ES-I3 (cell line): Measurements from ENCODE around the gene PPP1R2.

Experiments
- H3K36me3 ChIP-seq: 2 replicates; pipeline ENCODE4 v1.6.1; 2013; ENCODE audit warnings: mild to moderate bottlenecking, low read length, control low read depth, moderate library complexity; ENCODE audit not compliant: insufficient read depth
- H3K4me1 ChIP-seq: 2 replicates; pipeline ENCODE4 v1.6.1; 2013; ENCODE audit warnings: mild to moderate bottlenecking, control low read depth, low read length; ENCODE audit not compliant: insufficient read depth
- H3K9ac ChIP-seq: 2 replicates; pipeline ENCODE4 v1.6.1; 2013; ENCODE audit warnings: low read depth, mild to moderate bottlenecking, low read length, moderate library complexity
- H3K9me3 ChIP-seq: 2 replicates; pipeline ENCODE4 v1.6.1; 2013; ENCODE audit warnings: mild to moderate bottlenecking, low read length, moderate library complexity; ENCODE audit not compliant: control insufficient read depth, insufficient read depth

Gene PPP1R2

GRCh38 chr3:195554458-195554857 lies 11.3 kb upstream of the PPP1R2 start:
- Histone ChIP-seq H3K9me3 (no peaks in the 10 kb centered on the region; the same call in 1 of the 2 replicates), H3K36me3 (no peaks in the 10 kb centered on the region), H3K4me1 (peaks cover 10% of the 10 kb centered on the region; the same call in 1 of the 2 replicates), H3K9ac (no peak overlapping the region)

GRCh38 chr3:195553268-195553667 lies 10.1 kb upstream of the PPP1R2 start:
- H3K9me3 ChIP-seq, result no peaks in the 10 kb centered on the region; the same call in 1 of the 2 replicates
- peaks cover 13% of the 10 kb centered on the region; the same call in 1 of the 2 replicates for H3K4me1 ChIP-seq
- H3K9ac ChIP-seq, result no peak overlapping the region
- no peaks in the 10 kb centered on the region for H3K36me3 ChIP-seq

- peaks cover 24% of the 10 kb centered on the region for H3K4me1 ChIP-seq
Observed at GRCh38 chr3:195551381-195551978, 8.4 kb upstream of the PPP1R2 start.

GRCh38 chr3:195550723-195551122 lies 7.6 kb upstream of the PPP1R2 start:
- no peak overlapping the region for H3K9ac ChIP-seq
- H3K36me3 ChIP-seq, result no peaks in the 10 kb centered on the region
- no peaks in the 10 kb centered on the region; the same call in 1 of the 2 replicates for H3K9me3 ChIP-seq
- H3K4me1 ChIP-seq, result peaks cover 30% of the 10 kb centered on the region

More at GRCh38 chr3:195551381-195551978, 8.4 kb upstream of the PPP1R2 start:
- no peak overlapping the region for H3K9ac ChIP-seq
- no peaks in the 10 kb centered on the region for H3K36me3 ChIP-seq
- no peaks in the 10 kb centered on the region; the same call in 1 of the 2 replicates for H3K9me3 ChIP-seq

GRCh38 chr3:195549931-195550519 lies 6.9 kb upstream of the PPP1R2 start:
- Histone ChIP-seq H3K4me1 (peaks cover 33% of the 10 kb centered on the region), H3K9ac (no peak overlapping the region), H3K9me3 (no peaks in the 10 kb centered on the region; the same call in 1 of the 2 replicates), H3K36me3 (no peaks in the 10 kb centered on the region)

- Histone ChIP-seq H3K9me3 (no peaks in the 10 kb centered on the region; the same call in 1 of the 2 replicates), H3K4me1 (peaks cover 42% of the 10 kb centered on the region), H3K9ac (no peak overlapping the region), H3K36me3 (no peaks in the 10 kb centered on the region)
Observed at GRCh38 chr3:195548987-195549386, 5.9 kb upstream of the PPP1R2 start.

- peaks cover 42% of the 10 kb centered on the region for H3K4me1 ChIP-seq
Observed at GRCh38 chr3:195548501-195548900, 5.4 kb upstream of the PPP1R2 start.

GRCh38 chr3:195548006-195548405 lies 4.9 kb upstream of the PPP1R2 start:
- Histone ChIP-seq H3K4me1 (peaks cover 42% of the 10 kb centered on the region), H3K36me3 (no peaks in the 10 kb centered on the region), H3K9ac (peak overlapping the region; percentile 7; the same call in 1 of the 2 replicates), H3K9me3 (no peaks in the 10 kb centered on the region; the same call in 1 of the 2 replicates)

More at GRCh38 chr3:195548501-195548900, 5.4 kb upstream of the PPP1R2 start:
- Histone ChIP-seq H3K36me3 (no peaks in the 10 kb centered on the region), H3K9ac (peak overlapping the region; percentile 7; the same call in 1 of the 2 replicates), H3K9me3 (no peaks in the 10 kb centered on the region; the same call in 1 of the 2 replicates)

GRCh38 chr3:195546130-195546560 lies 3.0 kb upstream of the PPP1R2 start:
- Histone ChIP-seq H3K36me3 (no peaks in the 10 kb centered on the region), H3K4me1 (peaks cover 46% of the 10 kb centered on the region), H3K9me3 (no peaks in the 10 kb centered on the region), H3K9ac (no peak overlapping the region)

- H3K9me3 ChIP-seq, result no peaks in the 10 kb centered on the region
- no peaks in the 10 kb centered on the region for H3K36me3 ChIP-seq
- H3K4me1 ChIP-seq, result peaks cover 41% of the 10 kb centered on the region
- no peak overlapping the region; the same call in 1 of the 2 replicates for H3K9ac ChIP-seq
Observed at GRCh38 chr3:195544634-195545033, 1.5 kb upstream of the PPP1R2 start.

GRCh38 chr3:195544230-195544536 lies 1.1 kb upstream of the PPP1R2 start:
- Histone ChIP-seq H3K9me3 (no peaks in the 10 kb centered on the region), H3K9ac (peak overlapping the region; percentile 59; the same call in 1 of the 2 replicates), H3K36me3 (no peaks in the 10 kb centered on the region), H3K4me1 (peaks cover 41% of the 10 kb centered on the region)

GRCh38 chr3:195543500-195544229 lies 540 bp upstream of the PPP1R2 start:
- H3K36me3 ChIP-seq, result no peaks in the 10 kb centered on the region
- H3K4me1 ChIP-seq, result peaks cover 38% of the 10 kb centered on the region
- H3K9ac ChIP-seq, result peak overlapping the region; percentile 59; the same call in 1 of the 2 replicates
- no peaks in the 10 kb centered on the region for H3K9me3 ChIP-seq

GRCh38 chr3:195542316-195542697 lies 818 bp downstream of the PPP1R2 start:
- peaks cover 43% of the 10 kb centered on the region for H3K4me1 ChIP-seq
- peak overlapping the region; percentile 59 for H3K9ac ChIP-seq

GRCh38 chr3:195540511-195540910 lies 2.6 kb downstream of the PPP1R2 start:
- Histone ChIP-seq H3K36me3 (no peaks in the 10 kb centered on the region), H3K4me1 (peaks cover 27% of the 10 kb centered on the region), H3K9me3 (no peaks in the 10 kb centered on the region), H3K9ac (no peak overlapping the region; the same call in 1 of the 2 replicates)

More at GRCh38 chr3:195542316-195542697, 818 bp downstream of the PPP1R2 start:
- Histone ChIP-seq H3K36me3 (no peaks in the 10 kb centered on the region), H3K9me3 (no peaks in the 10 kb centered on the region)
